ENCODE results near the gene SOCS4. TPM values are rescaled to one million over a fixed set of nuclear protein-coding genes. Genes with fewer than 3 reads are reported as not detected.

Gene SOCS4
- polyA plus RNA-seq, 12 donors: 8.0 to 14.4 (median 11.3) TPM; not detected in 1

GRCh38 chr14:55084401-55085059 lies 57.5 kb downstream of the SOCS4 start:
- no peak for DNase-seq

- no peak for DNase-seq
Observed at GRCh38 chr14:55085060-55085660, 58.1 kb downstream of the SOCS4 start.

- DNase-seq: no peak
Observed at GRCh38 chr14:55086938-55087337, 59.9 kb downstream of the SOCS4 start.

- no peak for DNase-seq
Observed at GRCh38 chr14:55088356-55088755, 61.3 kb downstream of the SOCS4 start.

GRCh38 chr14:55092341-55092740 lies 65.3 kb downstream of the SOCS4 start:
- DNase-seq: peak; percentile 60

GRCh38 chr14:55094292-55095157 lies 67.5 kb downstream of the SOCS4 start:
- DNase-seq: no peak

- no peak for DNase-seq
Observed at GRCh38 chr14:55097881-55098560, 71.0 kb downstream of the SOCS4 start.

- no peak for DNase-seq
Observed at GRCh38 chr14:55098561-55098898, 71.5 kb downstream of the SOCS4 start.

Other genes starting within 250 kb of the SOCS4 start
- gene GCH1, start 124.4 kb upstream of the SOCS4 start, polyA plus RNA-seq (ENCODE audit: insufficient read length in 12 of 12): 1 to 10 TPM in 11 of 12 donors, not detected in 1; 3.9 to 7.2 (median 4.2) TPM
- gene WDHD1, start 137 bp upstream of the SOCS4 start, polyA plus RNA-seq (ENCODE audit: insufficient read length in 12 of 12): 10 to 100 TPM in 4 of 12 donors, 1 to 10 TPM in 7, not detected in 1; 5.4 to 18.4 (median 9.9) TPM
- gene MAPK1IP1L, start 24.4 kb downstream of the SOCS4 start, polyA plus RNA-seq (ENCODE audit: insufficient read length in 12 of 12): 100 to 1,000 TPM in 1 of 12 donors, 10 to 100 TPM in 11; 57.0 to 139 (median 65.4) TPM
- gene LGALS3, start 102.0 kb downstream of the SOCS4 start, polyA plus RNA-seq (ENCODE audit: insufficient read length in 12 of 12): 100 to 1,000 TPM in 2 of 12 donors, 10 to 100 TPM in 9, not detected in 1; 26.8 to 218 (median 34.9) TPM
- 10 to 100 TPM in 9 of 12 donors, 1 to 10 TPM in 2, not detected in 1; 7.3 to 20.1 (median 12.9) TPM for gene DLGAP5, start 164.3 kb downstream of the SOCS4 start, polyA plus RNA-seq (ENCODE audit: insufficient read length in 12 of 12)
- gene FBXO34, start 244.2 kb downstream of the SOCS4 start, polyA plus RNA-seq (ENCODE audit: insufficient read length in 12 of 12): 10 to 100 TPM in 11 of 12 donors, not detected in 1; 15.2 to 24.0 (median 19.7) TPM